Calu3 (cell line): ENCODE results near the gene SMIM17. TPM values are rescaled to one million over a fixed set of nuclear protein-coding genes. Genes with fewer than 3 reads are reported as not detected.

Experiments used
- BruUV-seq: library from RNA; stranded (reverse); fragments of 400-500 nt; replicated peaks from 2 replicates; lab custom pipeline; 2021; lab: Mats Ljungman, UMichigan
- CTCF ChIA-PET: fragments of 300-600 bp; sonication (Branson Sonifier 250); formaldehyde crosslinking; loops from one replicate; lab custom pipeline; 2022; ENCODE audit warnings: antibody characterized with exemption; lab: Charles Lee
- DNase-seq: peaks from one replicate; pipeline ENCODE4 v3.0.0; 2022
- H3K27ac Mint-ChIP-seq: one replicate; pipeline ENCODE4 v1.8.0; 2022; ENCODE audit warnings: mixed read lengths; ENCODE audit not compliant: unreplicated experiment
- H3K27me3 Mint-ChIP-seq: one replicate; pipeline ENCODE4 v1.8.0; 2022; ENCODE audit warnings: mixed read lengths; ENCODE audit not compliant: unreplicated experiment
- H3K36me3 Mint-ChIP-seq: one replicate; pipeline ENCODE4 v1.8.0; 2022; ENCODE audit warnings: mild to moderate bottlenecking, moderate library complexity, mixed read lengths; ENCODE audit not compliant: insufficient read depth, unreplicated experiment
- H3K4me1 Mint-ChIP-seq: one replicate; pipeline ENCODE4 v1.8.0; 2022; ENCODE audit warnings: mild to moderate bottlenecking, low read depth, mixed read lengths; ENCODE audit not compliant: unreplicated experiment
- H3K4me3 Mint-ChIP-seq: one replicate; pipeline ENCODE4 v1.8.0; 2022; ENCODE audit warnings: mild to moderate bottlenecking, low read depth, moderate library complexity, mixed read lengths; ENCODE audit not compliant: unreplicated experiment
- H3K9me3 Mint-ChIP-seq: one replicate; pipeline ENCODE4 v1.8.0; 2022; ENCODE audit warnings: low read depth, mixed read lengths; ENCODE audit not compliant: unreplicated experiment
- intact Hi-C: fragments of 100-400 bp; cut with micrococcal nuclease; formaldehyde crosslinking; loops from one replicate; pipeline ENCODE4 v1.10.0; 2022; ENCODE audit not compliant: unreplicated experiment
- total RNA-seq: library from RNA; stranded (reverse); gene quantifications from 2 replicates; pipeline ENCODE4 v1.2.3, GENCODE V29; 2022
- TF ChIP-seq, protein P1 (sequence below): fragments of 200-600 bp; IDR thresholded peaks from one replicate; pipeline ENCODE4 v1.8.0; 2022; ENCODE audit warnings: antibody characterized with exemption; ENCODE audit not compliant: unreplicated experiment

The SMIM17 gene
- total RNA-seq, 1 experiment from 2014 or later = not detected

GRCh38 chr19:56595548-56595899 is 47.4 kb upstream of the SMIM17 start:
- Mint-ChIP-seq H3K27ac (no peak overlapping the region), H3K36me3 (peaks cover 16% of the 10 kb centered on the region), H3K4me3 (peak overlapping the region; percentile 73), H3K27me3 (no peaks in the 10 kb centered on the region), H3K4me1 (no peaks in the 10 kb centered on the region), H3K9me3 (peaks cover 39% of the 10 kb centered on the region)
- CTCF ChIA-PET = interaction anchor here (0.8 kb wide), 1 partner anchor 660 kb away, joined by 6 read pairs; no protein-coding TSS in a partner anchor
- no TSS peak for BruUV-seq
- no peak for DNase-seq
- TF ChIP-seq, protein P1, sequence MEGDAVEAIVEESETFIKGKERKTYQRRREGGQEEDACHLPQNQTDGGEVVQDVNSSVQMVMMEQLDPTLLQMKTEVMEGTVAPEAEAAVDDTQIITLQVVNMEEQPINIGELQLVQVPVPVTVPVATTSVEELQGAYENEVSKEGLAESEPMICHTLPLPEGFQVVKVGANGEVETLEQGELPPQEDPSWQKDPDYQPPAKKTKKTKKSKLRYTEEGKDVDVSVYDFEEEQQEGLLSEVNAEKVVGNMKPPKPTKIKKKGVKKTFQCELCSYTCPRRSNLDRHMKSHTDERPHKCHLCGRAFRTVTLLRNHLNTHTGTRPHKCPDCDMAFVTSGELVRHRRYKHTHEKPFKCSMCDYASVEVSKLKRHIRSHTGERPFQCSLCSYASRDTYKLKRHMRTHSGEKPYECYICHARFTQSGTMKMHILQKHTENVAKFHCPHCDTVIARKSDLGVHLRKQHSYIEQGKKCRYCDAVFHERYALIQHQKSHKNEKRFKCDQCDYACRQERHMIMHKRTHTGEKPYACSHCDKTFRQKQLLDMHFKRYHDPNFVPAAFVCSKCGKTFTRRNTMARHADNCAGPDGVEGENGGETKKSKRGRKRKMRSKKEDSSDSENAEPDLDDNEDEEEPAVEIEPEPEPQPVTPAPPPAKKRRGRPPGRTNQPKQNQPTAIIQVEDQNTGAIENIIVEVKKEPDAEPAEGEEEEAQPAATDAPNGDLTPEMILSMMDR = no peak
- intact Hi-C loops = no loop called here

GRCh38 chr19:56596676-56597075 is 46.3 kb upstream of the SMIM17 start:
- no peaks in the 10 kb centered on the region for H3K4me1 Mint-ChIP-seq
- no peaks in the 10 kb centered on the region for H3K27me3 Mint-ChIP-seq
- H3K9me3 Mint-ChIP-seq = peaks cover 42% of the 10 kb centered on the region
- H3K4me3 Mint-ChIP-seq = no peak overlapping the region
- no TSS peak for BruUV-seq
- intact Hi-C loops = no loop called here
- CTCF ChIA-PET = interaction anchor here (0.5 kb wide), 1 partner anchor 1590 kb away, joined by 8 read pairs; no protein-coding TSS in a partner anchor
- TF ChIP-seq, protein P1 = no peak
- DNase-seq = no peak
- peaks cover 16% of the 10 kb centered on the region for H3K36me3 Mint-ChIP-seq
- no peak overlapping the region for H3K27ac Mint-ChIP-seq

DNA sequence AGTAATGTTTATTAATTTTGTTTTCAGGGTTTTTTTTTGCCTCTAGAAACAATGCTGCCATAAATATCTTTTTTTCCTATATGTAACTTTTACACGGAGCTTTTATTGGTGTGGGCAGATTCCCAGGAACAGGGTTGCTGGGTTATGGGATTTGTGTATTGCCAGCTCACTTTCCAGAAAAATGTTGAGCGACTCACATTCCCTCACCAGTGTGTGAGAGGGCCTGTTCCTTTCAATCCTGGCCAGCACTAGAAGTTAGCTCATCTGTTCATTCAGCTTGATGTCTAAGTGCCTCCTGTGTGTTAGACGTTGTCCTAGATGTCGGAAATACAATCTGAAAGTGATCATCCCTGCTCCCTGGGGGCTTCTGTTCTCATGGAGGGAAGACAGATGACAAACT is 45.3 kb upstream of the SMIM17 start:
- Mint-ChIP-seq H3K4me1 (no peaks in the 10 kb centered on the region), H3K4me3 (no peak overlapping the region), H3K27me3 (no peaks in the 10 kb centered on the region), H3K27ac (no peak overlapping the region), H3K9me3 (peaks cover 35% of the 10 kb centered on the region), H3K36me3 (peaks cover 16% of the 10 kb centered on the region)
- no TSS peak for BruUV-seq
- CTCF ChIA-PET = interaction anchor here (0.7 kb wide), 1 partner anchor 1782 kb away, joined by 3 read pairs; no protein-coding TSS in a partner anchor
- TF ChIP-seq, protein P1 = no peak
- intact Hi-C loops = no loop called here
- DNase-seq = no peak

DNA sequence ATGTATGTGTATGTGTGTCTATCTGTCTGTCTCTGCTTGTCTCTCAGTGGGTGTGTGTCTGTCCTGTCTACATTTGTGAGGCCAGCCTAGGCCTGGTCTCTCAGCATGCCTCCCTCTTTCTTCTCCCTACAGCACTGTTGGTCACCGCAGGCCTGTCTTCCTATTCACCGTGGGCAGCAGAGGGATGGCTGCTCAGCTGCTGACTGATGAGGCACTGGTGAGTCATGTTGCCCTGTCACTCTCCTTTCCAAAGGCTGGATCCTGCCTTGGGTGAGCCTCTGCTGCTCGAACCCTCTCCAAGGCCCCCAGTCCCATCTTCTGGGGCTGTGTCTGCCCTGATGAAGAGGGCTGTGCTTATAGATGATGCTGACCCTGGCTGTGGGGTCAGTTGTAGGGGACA is 41.6 kb upstream of the SMIM17 start:
- TF ChIP-seq, protein P1 = no peak
- no peaks in the 10 kb centered on the region for H3K27me3 Mint-ChIP-seq
- intact Hi-C loops = no loop called here
- no peaks in the 10 kb centered on the region for H3K4me1 Mint-ChIP-seq
- no peak for DNase-seq
- no peaks in the 10 kb centered on the region for H3K36me3 Mint-ChIP-seq
- H3K9me3 Mint-ChIP-seq = peaks cover 33% of the 10 kb centered on the region
- CTCF ChIA-PET = no interaction called here
- no peak overlapping the region for H3K27ac Mint-ChIP-seq
- no peak overlapping the region for H3K4me3 Mint-ChIP-seq
- BruUV-seq = no TSS peak
